Measurements from ENCODE around the gene DDX31. TPM values are rescaled to one million over a fixed set of nuclear protein-coding genes. Genes with fewer than 3 reads are reported as not detected.

The DDX31 gene
- total and polyA plus RNA-seq, 9 of the 15 experiments (the other 6 are each of a cell fraction or from before 2014, with no cell fraction given), result 11.9 to 24.6 (median 22.2) TPM

GRCh38 chr9:132669698-132670456 is at the start of gene DDX31 (continued):
- TF ChIP-seq, protein P1, sequence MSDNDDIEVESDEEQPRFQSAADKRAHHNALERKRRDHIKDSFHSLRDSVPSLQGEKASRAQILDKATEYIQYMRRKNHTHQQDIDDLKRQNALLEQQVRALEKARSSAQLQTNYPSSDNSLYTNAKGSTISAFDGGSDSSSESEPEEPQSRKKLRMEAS (CRISPR knock-in tag; IDR thresholded peaks at IDR 0.05), result peak; percentile 99
- peak; percentile 42; the same call in 1 of the 2 replicates for TF ChIP-seq TRIM28 (IDR thresholded peaks at IDR 0.05)
- peak; percentile 81 for TF ChIP-seq ETV5 (CRISPR knock-in tag; IDR thresholded peaks at IDR 0.05; ENCODE audit: low read depth)
- no peak for TF ChIP-seq ZKSCAN1 (IDR thresholded peaks at IDR 0.05; ENCODE audit: low read depth, low read length)
- TF ChIP-seq HNRNPLL (IDR thresholded peaks at IDR 0.05; ENCODE audit: low read depth, low read length, poor library complexity, severe bottlenecking), result peak; percentile 69
- TF ChIP-seq ZNF644 (tag; IDR thresholded peaks at IDR 0.05; ENCODE audit: low read depth), result peak; percentile 5; the same call in 1 of the 2 replicates
- peak; percentile 95; the same call in 1 of the 2 replicates for TF ChIP-seq HDAC2 (IDR thresholded peaks at IDR 0.05)
- TF ChIP-seq, protein P2, sequence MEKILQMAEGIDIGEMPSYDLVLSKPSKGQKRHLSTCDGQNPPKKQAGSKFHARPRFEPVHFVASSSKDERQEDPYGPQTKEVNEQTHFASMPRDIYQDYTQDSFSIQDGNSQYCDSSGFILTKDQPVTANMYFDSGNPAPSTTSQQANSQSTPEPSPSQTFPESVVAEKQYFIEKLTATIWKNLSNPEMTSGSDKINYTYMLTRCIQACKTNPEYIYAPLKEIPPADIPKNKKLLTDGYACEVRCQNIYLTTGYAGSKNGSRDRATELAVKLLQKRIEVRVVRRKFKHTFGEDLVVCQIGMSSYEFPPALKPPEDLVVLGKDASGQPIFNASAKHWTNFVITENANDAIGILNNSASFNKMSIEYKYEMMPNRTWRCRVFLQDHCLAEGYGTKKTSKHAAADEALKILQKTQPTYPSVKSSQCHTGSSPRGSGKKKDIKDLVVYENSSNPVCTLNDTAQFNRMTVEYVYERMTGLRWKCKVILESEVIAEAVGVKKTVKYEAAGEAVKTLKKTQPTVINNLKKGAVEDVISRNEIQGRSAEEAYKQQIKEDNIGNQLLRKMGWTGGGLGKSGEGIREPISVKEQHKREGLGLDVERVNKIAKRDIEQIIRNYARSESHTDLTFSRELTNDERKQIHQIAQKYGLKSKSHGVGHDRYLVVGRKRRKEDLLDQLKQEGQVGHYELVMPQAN (IDR thresholded peaks at IDR 0.05; ENCODE audit: borderline replicate concordance), result peak; percentile 99
- no peak for TF ChIP-seq MTF1 (CRISPR knock-in tag; IDR thresholded peaks at IDR 0.05; ENCODE audit: borderline replicate concordance)
- peak; percentile 93 for TF ChIP-seq SAFB (IDR thresholded peaks at IDR 0.05; ENCODE audit: borderline replicate concordance, low read depth, low read length)
- 0 out of 2 replicates have a peak, but pooled peaks have one; percentile 37 for TF ChIP-seq GTF2F1 (IDR thresholded peaks at IDR 0.05; ENCODE audit: low read depth, low read length)
- TF ChIP-seq ZNF41 (CRISPR knock-in tag; conservative IDR thresholded peaks at IDR 0.05), result no peak
- TF ChIP-seq ZFP30 (CRISPR knock-in tag; IDR thresholded peaks at IDR 0.05; ENCODE audit: borderline replicate concordance), result no peak
- TF ChIP-seq ZNF780A (CRISPR knock-in tag; IDR thresholded peaks at IDR 0.05), result no peak
